Loucy (cell line): ENCODE results near the gene CTAGE4.
"Not testable (repeated sequence)": the region's sequence is repeated elsewhere in the genome, so short reads cannot be mapped to it uniquely, and the experiment has no call there.

ENCODE experiments used
- CTCF ChIP-seq: fragments of 200-600 bp; sonication (generic); conservative IDR thresholded peaks from 2 replicates; pipeline ENCODE4 v1.5.1; 2014; ENCODE audit warnings: mild to moderate bottlenecking, antibody characterized with exemption, low read length
- EZH2phosphoT487 ChIP-seq: fragments of 200-600 bp; IDR thresholded peaks from 2 replicates; pipeline ENCODE4 v1.6.1; 2018; ENCODE audit warnings: antibody characterized with exemption, mild to moderate bottlenecking, moderate library complexity, borderline replicate concordance

DNA sequence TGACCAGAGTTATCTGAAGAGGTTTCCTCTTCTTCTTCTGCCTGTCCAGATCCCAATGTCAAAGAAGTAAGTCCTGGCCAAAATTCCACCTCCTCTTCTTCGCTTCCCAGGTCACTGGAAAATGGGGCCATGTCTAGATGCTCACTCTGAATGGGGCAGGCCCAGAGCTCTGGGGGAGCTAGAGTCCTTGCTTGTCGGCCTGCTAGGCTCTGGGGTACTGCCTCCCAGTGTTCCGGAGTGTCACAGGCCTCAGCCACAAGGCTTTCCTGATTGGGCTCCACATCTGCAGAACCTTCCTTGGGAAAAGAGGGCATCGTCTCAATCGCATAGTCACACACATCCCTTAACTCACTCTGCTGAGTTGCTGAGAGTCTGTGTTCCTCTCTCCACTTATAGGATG lies 4.6 kb downstream of the CTAGE4 start:
- TF ChIP-seq CTCF, EZH2phosphoT487: not testable (repeated sequence)
